Mesendoderm (in vitro differentiated cells): Measurements from ENCODE around the gene TMEM132D.

Source experiments
- DNase-seq: peaks from one replicate; pipeline ENCODE4 v3.0.0; 2013
- H2AK5ac ChIP-seq: 2 replicates; pipeline ENCODE4 v1.6.1; 2013; ENCODE audit warnings: low read length, inconsistent platforms
- H2BK120ac ChIP-seq: 2 replicates; pipeline ENCODE4 v1.6.1; 2013; ENCODE audit warnings: low read depth, mild to moderate bottlenecking, low read length, moderate library complexity, mixed read lengths
- H2BK15ac ChIP-seq: replicated peaks from 2 replicates; pipeline ENCODE4 v1.6.1; 2013; ENCODE audit warnings: low read depth, mild to moderate bottlenecking, moderate library complexity
- H2BK5ac ChIP-seq: 2 replicates; pipeline ENCODE4 v1.6.1; 2013; ENCODE audit warnings: low read length, inconsistent platforms
- H3K18ac ChIP-seq: 2 replicates; pipeline ENCODE4 v1.6.1; 2013; ENCODE audit warnings: mild to moderate bottlenecking, low read length, mixed read lengths
- H3K23ac ChIP-seq: one replicate; pipeline ENCODE4 v1.6.1; 2013; ENCODE audit warnings: low read length
- H3K27ac ChIP-seq: 2 replicates; pipeline ENCODE4 v1.5.1; 2013; ENCODE audit warnings: low read depth, mild to moderate bottlenecking, inconsistent platforms, low read length, moderate library complexity
- H3K27me3 ChIP-seq: 2 replicates; pipeline ENCODE4 v1.6.1; 2013; ENCODE audit warnings: low read length, control low read depth, mild to moderate bottlenecking, inconsistent platforms; ENCODE audit not compliant: insufficient read depth, poor library complexity
- H3K36me3 ChIP-seq: 2 replicates; pipeline ENCODE4 v1.6.1; 2013; ENCODE audit warnings: low read length, inconsistent platforms; ENCODE audit not compliant: control insufficient read depth, insufficient read depth
- H3K4ac ChIP-seq: one replicate; pipeline ENCODE4 v1.6.1; 2013; ENCODE audit warnings: low read depth, mild to moderate bottlenecking, low read length, moderate library complexity
- H3K4me1 ChIP-seq: 2 replicates; pipeline ENCODE4 v1.6.1; 2013; ENCODE audit warnings: low read depth, low read length, inconsistent platforms; ENCODE audit not compliant: control insufficient read depth
- H3K4me2 ChIP-seq: 2 replicates; pipeline ENCODE4 v1.6.1; 2013; ENCODE audit warnings: low read length
- H3K4me3 ChIP-seq: 2 replicates; pipeline ENCODE4 v1.5.1; 2013; ENCODE audit warnings: mild to moderate bottlenecking, low read length
- H3K56ac ChIP-seq: one replicate; pipeline ENCODE4 v1.6.1; 2013; ENCODE audit warnings: low read length
- H3K79me1 ChIP-seq: 2 replicates; pipeline ENCODE4 v1.6.1; 2013; ENCODE audit warnings: low read length, inconsistent platforms
- H3K79me2 ChIP-seq: 2 replicates; pipeline ENCODE4 v1.6.1; 2013; ENCODE audit warnings: mild to moderate bottlenecking, low read length; ENCODE audit not compliant: control insufficient read depth, insufficient read depth
- H3K9ac ChIP-seq: 2 replicates; pipeline ENCODE4 v1.6.1; 2013; ENCODE audit warnings: low read length, inconsistent platforms
- H4K5ac ChIP-seq: one replicate; pipeline ENCODE4 v1.6.1; 2013; ENCODE audit warnings: low read length
- H4K8ac ChIP-seq: one replicate; pipeline ENCODE4 v1.6.1; 2013; ENCODE audit warnings: low read depth, mild to moderate bottlenecking, control low read depth, low read length, moderate library complexity
- WGBS: extraction: QIAGEN DNeasy Blood & Tissue Kit; methylation state at CpG from one replicate; pipeline ENCODE4 v1.1.7; 2013; ENCODE audit warnings: low lambda C conversion rate, missing lambda C conversion rate; ENCODE audit not compliant: insufficient coverage; ENCODE audit errors: extremely low coverage; 5-methylcytosine and 5-hydroxymethylcytosine counted together

Gene TMEM132D

DNA sequence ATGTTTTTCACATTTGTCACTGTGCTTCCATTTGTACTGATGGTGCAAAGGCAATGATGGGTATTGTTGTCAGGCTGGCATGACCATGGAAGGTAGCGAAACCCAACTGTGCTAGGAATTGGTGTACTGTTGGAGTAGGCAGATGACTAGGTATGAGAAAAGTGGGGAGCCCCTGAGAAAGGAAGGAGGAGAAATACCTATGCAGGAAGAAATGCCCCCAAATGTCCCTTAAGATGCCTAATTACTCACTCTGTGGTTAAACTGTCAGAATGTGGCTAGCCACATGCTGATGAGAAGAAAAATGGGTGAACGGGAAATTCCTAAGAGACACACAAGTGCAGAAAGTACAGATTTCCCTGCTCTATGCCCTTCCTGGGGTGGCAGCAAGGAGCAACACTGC is 339.1 kb downstream of the TMEM132D start:
- no peaks in the 10 kb centered on the region for H3K4me1 ChIP-seq

DNA sequence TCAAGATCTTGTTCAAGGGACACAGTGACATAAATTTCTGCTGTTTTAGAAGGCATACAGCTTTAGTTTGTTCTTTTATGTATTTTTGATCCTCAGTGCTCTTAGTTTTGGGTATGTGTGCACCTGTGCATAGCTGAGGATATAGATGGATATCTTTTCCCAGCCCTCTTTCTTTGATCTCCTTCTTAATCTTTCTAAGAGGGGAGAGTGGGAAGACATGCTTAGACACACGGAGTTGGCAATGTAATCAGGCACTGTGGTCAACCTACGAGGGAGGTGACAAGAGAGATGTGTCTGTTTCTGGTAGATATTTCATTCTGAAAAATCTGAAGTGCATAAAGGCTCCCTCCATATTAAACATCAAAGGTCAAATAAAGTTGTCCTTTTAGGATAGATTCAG is 340.6 kb downstream of the TMEM132D start:
- no peak overlapping the region for H3K4me3 ChIP-seq
- H2BK120ac ChIP-seq: no peak overlapping the region
- H3K27me3 ChIP-seq: no peaks in the 10 kb centered on the region
- H3K4ac ChIP-seq: no peak overlapping the region
- H3K9ac ChIP-seq: no peak overlapping the region
- no CpG with 5 or more reads among the region's 2 CpGs for WGBS
- H3K23ac ChIP-seq: no peak overlapping the region
- no peak overlapping the region for H2BK5ac ChIP-seq
- H4K8ac ChIP-seq: no peak overlapping the region
- H3K27ac ChIP-seq: no peak overlapping the region
- H3K56ac ChIP-seq: no peak overlapping the region
- H2AK5ac ChIP-seq: no peak overlapping the region
- H3K79me1 ChIP-seq: no peaks in the 10 kb centered on the region
- DNase-seq: no peak
- H3K4me1 ChIP-seq: no peaks in the 10 kb centered on the region
- H2BK15ac ChIP-seq: no peak overlapping the region
- H3K36me3 ChIP-seq: no peaks in the 10 kb centered on the region
- H3K18ac ChIP-seq: no peak overlapping the region
- no peak overlapping the region for H4K5ac ChIP-seq
- no peaks in the 10 kb centered on the region for H3K79me2 ChIP-seq
- H3K4me2 ChIP-seq: no peak overlapping the region

More for the DNA sequence above, 339.1 kb downstream of the TMEM132D start:
- H3K4me3 ChIP-seq: no peak overlapping the region
- H3K4me2 ChIP-seq: no peak overlapping the region
- H3K36me3 ChIP-seq: no peaks in the 10 kb centered on the region
- H3K56ac ChIP-seq: no peak overlapping the region
- no peak overlapping the region for H2BK15ac ChIP-seq
- no peak overlapping the region for H4K8ac ChIP-seq
- no peaks in the 10 kb centered on the region for H3K27me3 ChIP-seq
- no peaks in the 10 kb centered on the region for H3K79me2 ChIP-seq
- H3K23ac ChIP-seq: no peak overlapping the region
- H3K18ac ChIP-seq: no peak overlapping the region
- H2BK120ac ChIP-seq: no peak overlapping the region
- H3K79me1 ChIP-seq: no peaks in the 10 kb centered on the region
- no peak overlapping the region for H3K27ac ChIP-seq
- no peak overlapping the region for H2BK5ac ChIP-seq
- H2AK5ac ChIP-seq: no peak overlapping the region
- no peak overlapping the region for H4K5ac ChIP-seq
- no peak overlapping the region for H3K4ac ChIP-seq
- H3K9ac ChIP-seq: no peak overlapping the region
- WGBS: no CpG with 5 or more reads among the region's 2 CpGs
- DNase-seq: no peak

DNA sequence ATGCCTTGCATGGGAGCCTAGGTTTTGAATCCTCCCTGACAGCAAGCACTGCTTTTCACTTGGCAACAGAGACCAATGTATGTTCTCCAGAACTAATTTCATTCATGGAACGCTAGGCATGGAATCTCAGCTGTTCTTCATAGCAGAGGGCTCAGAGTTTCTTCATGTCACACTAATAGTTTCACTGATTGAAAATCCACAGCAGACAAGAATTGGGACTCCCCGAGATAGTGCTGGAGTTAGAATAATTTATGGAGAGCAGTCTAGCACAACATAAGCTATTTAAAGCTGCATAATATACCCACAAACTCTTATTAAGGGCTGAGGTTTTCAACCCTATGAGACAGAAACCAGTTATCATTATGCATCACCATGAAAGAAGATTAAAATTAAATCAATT is 342.5 kb downstream of the TMEM132D start:
- H3K4me1 ChIP-seq: no peaks in the 10 kb centered on the region
- no CpG with 5 or more reads among the region's 2 CpGs for WGBS
- H2BK120ac ChIP-seq: no peak overlapping the region

DNA sequence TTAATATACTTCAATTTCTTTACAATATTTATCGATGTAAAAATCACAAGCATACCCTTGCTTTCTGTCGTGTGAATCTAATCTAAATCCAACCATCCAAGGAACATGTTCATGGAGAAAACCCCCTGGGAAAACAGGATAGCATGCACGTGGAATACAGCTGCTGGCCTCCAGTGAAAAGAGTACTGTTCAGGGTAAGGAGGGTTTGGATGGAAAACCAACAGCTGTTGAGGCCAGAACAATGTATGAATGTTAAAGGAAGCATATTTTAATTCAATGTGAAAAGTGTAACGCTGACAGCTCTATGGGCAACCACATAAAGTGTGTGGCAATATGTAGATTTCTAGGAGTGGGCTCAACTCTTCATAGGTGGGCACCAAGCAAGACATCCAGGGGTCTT is 344.0 kb downstream of the TMEM132D start:
- H3K9ac ChIP-seq: no peak overlapping the region
- H3K79me1 ChIP-seq: no peaks in the 10 kb centered on the region
- no peak overlapping the region for H2BK120ac ChIP-seq
- H3K23ac ChIP-seq: no peak overlapping the region
- H3K27me3 ChIP-seq: no peaks in the 10 kb centered on the region
- WGBS: 100% methylated on average over 2 of the region's 4 CpGs
- no peaks in the 10 kb centered on the region for H3K36me3 ChIP-seq
- H3K4me2 ChIP-seq: no peak overlapping the region
- H2BK15ac ChIP-seq: no peak overlapping the region
- no peak overlapping the region for H2AK5ac ChIP-seq
- no peak overlapping the region for H3K4me3 ChIP-seq
- no peak overlapping the region for H3K4ac ChIP-seq
- H3K79me2 ChIP-seq: no peaks in the 10 kb centered on the region
- no peaks in the 10 kb centered on the region for H3K4me1 ChIP-seq
- no peak overlapping the region for H3K18ac ChIP-seq
- H2BK5ac ChIP-seq: no peak overlapping the region
- no peak overlapping the region for H4K5ac ChIP-seq
- DNase-seq: no peak
- no peak overlapping the region for H4K8ac ChIP-seq
- no peak overlapping the region for H3K56ac ChIP-seq
- H3K27ac ChIP-seq: no peak overlapping the region

More for the DNA sequence above, 342.5 kb downstream of the TMEM132D start:
- H3K79me2 ChIP-seq: no peaks in the 10 kb centered on the region
- DNase-seq: no peak
- H2BK15ac ChIP-seq: no peak overlapping the region
- H3K18ac ChIP-seq: no peak overlapping the region
- H3K9ac ChIP-seq: no peak overlapping the region
- no peak overlapping the region for H3K4me3 ChIP-seq
- no peak overlapping the region for H4K5ac ChIP-seq
- H3K27me3 ChIP-seq: no peaks in the 10 kb centered on the region
- H3K56ac ChIP-seq: no peak overlapping the region
- H3K23ac ChIP-seq: no peak overlapping the region
- no peak overlapping the region for H4K8ac ChIP-seq
- no peak overlapping the region for H2BK5ac ChIP-seq
- no peaks in the 10 kb centered on the region for H3K79me1 ChIP-seq
- no peak overlapping the region for H3K4me2 ChIP-seq
- H3K27ac ChIP-seq: no peak overlapping the region
- H3K36me3 ChIP-seq: no peaks in the 10 kb centered on the region
- H3K4ac ChIP-seq: no peak overlapping the region
- no peak overlapping the region for H2AK5ac ChIP-seq

DNA sequence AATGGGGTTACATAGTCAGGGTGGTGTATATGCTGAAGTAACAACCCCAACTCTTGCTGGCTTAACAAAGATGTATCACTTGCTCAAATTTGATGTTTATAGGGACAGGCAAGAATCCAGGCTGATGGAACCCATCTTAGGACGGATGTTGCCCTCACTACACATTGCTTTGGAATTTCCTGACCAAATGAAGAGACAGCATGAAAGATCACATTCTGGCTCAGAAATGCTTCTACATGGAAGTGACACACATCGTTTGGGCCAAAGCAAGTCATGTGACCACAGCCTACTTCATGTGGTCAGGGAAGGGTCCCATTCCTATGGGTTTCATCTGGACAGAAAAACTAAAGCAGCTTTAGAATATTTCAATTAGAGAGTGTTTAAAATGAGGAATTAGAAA is 345.8 kb downstream of the TMEM132D start:
- Histone ChIP-seq H3K56ac (no peak overlapping the region), H2BK5ac (no peak overlapping the region), H3K9ac (no peak overlapping the region), H3K79me2 (no peaks in the 10 kb centered on the region), H4K8ac (no peak overlapping the region), H3K79me1 (no peaks in the 10 kb centered on the region), H3K23ac (no peak overlapping the region), H2BK15ac (no peak overlapping the region), H3K36me3 (no peaks in the 10 kb centered on the region), H2BK120ac (no peak overlapping the region), H3K4me1 (no peaks in the 10 kb centered on the region), H2AK5ac (no peak overlapping the region), H3K4me2 (no peak overlapping the region), H4K5ac (no peak overlapping the region), H3K18ac (no peak overlapping the region), H3K4ac (no peak overlapping the region), H3K27me3 (no peaks in the 10 kb centered on the region), H3K4me3 (no peak overlapping the region), H3K27ac (no peak overlapping the region)
- DNase-seq: no peak
- WGBS: no CpG with 5 or more reads among the region's 2 CpGs

DNA sequence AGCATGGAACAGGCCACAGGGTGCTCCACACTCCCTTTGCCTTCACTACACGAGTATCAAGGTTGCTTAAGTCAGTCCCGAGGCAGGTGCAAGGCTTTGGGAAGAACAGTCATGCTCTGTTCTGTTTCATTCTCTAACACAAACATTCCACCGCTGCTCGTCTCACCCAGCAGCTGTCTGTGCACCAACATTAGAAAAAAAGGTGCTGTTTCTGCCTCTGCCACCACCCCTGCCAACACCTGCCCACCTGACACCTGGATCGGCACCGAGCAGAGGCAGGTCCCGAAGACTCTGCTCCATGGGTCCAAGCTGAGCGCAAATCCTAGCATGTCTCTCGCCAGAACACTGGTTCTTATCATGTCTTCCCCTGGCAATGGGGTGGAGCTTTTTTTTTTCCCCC is 347.7 kb downstream of the TMEM132D start:
- no peak overlapping the region for H3K18ac ChIP-seq
- no peaks in the 10 kb centered on the region for H3K36me3 ChIP-seq
- no peak overlapping the region for H3K9ac ChIP-seq
- DNase-seq: no peak
- H3K4ac ChIP-seq: no peak overlapping the region
- H3K56ac ChIP-seq: no peak overlapping the region
- no CpG with 5 or more reads among the region's 9 CpGs for WGBS
- no peak overlapping the region for H2BK120ac ChIP-seq
- H3K79me2 ChIP-seq: no peaks in the 10 kb centered on the region
- no peak overlapping the region for H3K4me3 ChIP-seq
- H3K4me1 ChIP-seq: no peaks in the 10 kb centered on the region
- H3K4me2 ChIP-seq: no peak overlapping the region
- no peak overlapping the region for H4K5ac ChIP-seq
- no peaks in the 10 kb centered on the region for H3K27me3 ChIP-seq
- H3K27ac ChIP-seq: no peak overlapping the region
- H3K79me1 ChIP-seq: no peaks in the 10 kb centered on the region
- H2BK15ac ChIP-seq: no peak overlapping the region
- no peak overlapping the region for H3K23ac ChIP-seq
- H4K8ac ChIP-seq: no peak overlapping the region
- H2AK5ac ChIP-seq: no peak overlapping the region
- H2BK5ac ChIP-seq: no peak overlapping the region
